Left ventricle myocardium inferior (tissue), 1 donor: ENCODE measurements around the gene SBF2. TPM values are rescaled to one million over a fixed set of nuclear protein-coding genes. Genes with fewer than 3 reads are reported as not detected.
"Not testable (repeated sequence)": the region's sequence is repeated elsewhere in the genome, so short reads cannot be mapped to it uniquely, and the experiment has no call there.

Experiments
- DNase-seq: peaks from one replicate; pipeline ENCODE4 v3.0.0-alpha.2; 2020
- H3K27ac ChIP-seq: fragments of 200-600 bp; replicated peaks from 2 replicates; pipeline ENCODE4 v1.8.0; 2021
- H3K27me3 ChIP-seq: fragments of 200-600 bp; 2 replicates; pipeline ENCODE4 v1.8.0; 2021; ENCODE audit warnings: low read depth
- H3K36me3 ChIP-seq: fragments of 200-600 bp; 2 replicates; pipeline ENCODE4 v1.8.0; 2021
- H3K4me1 ChIP-seq: fragments of 200-600 bp; 2 replicates; pipeline ENCODE4 v1.8.0; 2021
- H3K4me3 ChIP-seq: fragments of 200-600 bp; 2 replicates; pipeline ENCODE4 v1.8.0; 2021; ENCODE audit warnings: mild to moderate bottlenecking, moderate library complexity
- H3K9me3 ChIP-seq: fragments of 200-600 bp; replicated peaks from 2 replicates; pipeline ENCODE4 v1.8.0; 2021
- intact Hi-C: fragments of 100-400 bp; cut with micrococcal nuclease; formaldehyde crosslinking; loops from one replicate; pipeline ENCODE4 v1.11.0; 2022
- total RNA-seq: library from RNA; stranded (reverse); fragmentation: NEBNext Ultra II Directional; extraction: Animal tissue kit (Norgen Biotek cat#: 25700); gene quantifications from one replicate; pipeline ENCODE4 v1.2.1, GENCODE V29; 2021
- TF ChIP-seq, protein P1 (sequence below): fragments of 200-600 bp; IDR thresholded peaks from 2 replicates; pipeline ENCODE4 v1.8.0; 2021; ENCODE audit warnings: antibody characterized with exemption, mild to moderate bottlenecking, borderline replicate concordance
- donor health status: DM: no; HTN: yes; CAD: no; lungs with severe emphysema.

SBF2 gene
- total RNA-seq, 1 donor from 2014 or later: 17.8 TPM

DNA sequence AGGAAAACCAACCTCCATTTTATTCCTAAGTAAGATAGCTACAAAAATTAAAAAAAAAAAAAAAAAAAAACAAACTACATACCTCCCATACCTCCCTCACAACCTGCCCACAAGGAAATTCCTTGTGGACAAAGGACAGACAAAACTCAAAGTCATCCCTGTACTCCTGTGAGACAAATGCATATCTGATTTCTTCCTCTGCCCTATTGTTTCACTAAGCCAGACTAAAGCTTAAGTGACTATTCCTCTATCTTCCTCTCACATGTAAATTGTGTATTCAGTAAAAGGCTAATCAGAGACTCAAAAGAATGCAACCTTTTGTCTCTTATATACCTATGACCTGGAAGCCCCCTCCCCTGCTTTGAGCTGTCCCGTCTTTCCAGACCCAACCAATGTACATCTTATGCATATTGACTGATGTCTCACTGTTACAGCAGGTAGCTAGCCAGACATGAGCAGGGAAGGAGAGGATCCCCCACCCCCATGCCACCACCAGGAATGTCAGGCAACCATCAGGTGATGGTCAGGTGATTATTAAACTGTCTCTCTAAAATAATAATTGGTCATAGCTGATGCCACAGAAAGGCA, 289.4 kb downstream of the SBF2 start:
- H3K36me3 ChIP-seq: peaks cover 4% of the 10 kb centered on the region
- H3K27me3 ChIP-seq: no peaks in the 10 kb centered on the region
- peaks cover 13% of the 10 kb centered on the region for H3K9me3 ChIP-seq
- no peak overlapping the region for H3K27ac ChIP-seq
- intact Hi-C loops: no loop called here
- no peak overlapping the region for H3K4me3 ChIP-seq
- no peaks in the 10 kb centered on the region for H3K4me1 ChIP-seq
- TF ChIP-seq, protein P1, sequence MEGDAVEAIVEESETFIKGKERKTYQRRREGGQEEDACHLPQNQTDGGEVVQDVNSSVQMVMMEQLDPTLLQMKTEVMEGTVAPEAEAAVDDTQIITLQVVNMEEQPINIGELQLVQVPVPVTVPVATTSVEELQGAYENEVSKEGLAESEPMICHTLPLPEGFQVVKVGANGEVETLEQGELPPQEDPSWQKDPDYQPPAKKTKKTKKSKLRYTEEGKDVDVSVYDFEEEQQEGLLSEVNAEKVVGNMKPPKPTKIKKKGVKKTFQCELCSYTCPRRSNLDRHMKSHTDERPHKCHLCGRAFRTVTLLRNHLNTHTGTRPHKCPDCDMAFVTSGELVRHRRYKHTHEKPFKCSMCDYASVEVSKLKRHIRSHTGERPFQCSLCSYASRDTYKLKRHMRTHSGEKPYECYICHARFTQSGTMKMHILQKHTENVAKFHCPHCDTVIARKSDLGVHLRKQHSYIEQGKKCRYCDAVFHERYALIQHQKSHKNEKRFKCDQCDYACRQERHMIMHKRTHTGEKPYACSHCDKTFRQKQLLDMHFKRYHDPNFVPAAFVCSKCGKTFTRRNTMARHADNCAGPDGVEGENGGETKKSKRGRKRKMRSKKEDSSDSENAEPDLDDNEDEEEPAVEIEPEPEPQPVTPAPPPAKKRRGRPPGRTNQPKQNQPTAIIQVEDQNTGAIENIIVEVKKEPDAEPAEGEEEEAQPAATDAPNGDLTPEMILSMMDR: no peak
- DNase-seq: no peak

DNA sequence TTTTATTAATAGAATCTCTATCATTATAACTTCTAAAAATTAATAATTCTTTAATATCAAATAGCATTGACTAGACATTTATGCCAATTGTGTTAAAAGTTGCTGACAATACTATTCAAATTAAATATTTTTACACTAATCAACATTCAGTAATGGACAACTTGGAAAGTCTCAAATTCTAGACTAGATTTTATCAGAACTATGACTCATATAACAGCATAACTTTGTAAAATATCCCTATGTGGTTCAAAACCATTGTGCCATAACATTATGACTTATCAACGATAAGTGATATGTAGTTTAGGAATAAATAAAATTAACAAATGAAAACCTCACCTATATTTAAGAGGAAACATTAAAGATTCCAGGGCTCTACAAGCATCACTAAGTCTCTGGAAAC, 291.8 kb downstream of the SBF2 start:
- no peak for DNase-seq
- H3K27me3 ChIP-seq: no peaks in the 10 kb centered on the region
- peaks cover 6% of the 10 kb centered on the region for H3K9me3 ChIP-seq
- H3K27ac ChIP-seq: no peak overlapping the region
- TF ChIP-seq, protein P1: no peak
- no peak overlapping the region for H3K4me3 ChIP-seq
- intact Hi-C loops: no loop called here
- no peaks in the 10 kb centered on the region for H3K4me1 ChIP-seq
- H3K36me3 ChIP-seq: peaks cover 22% of the 10 kb centered on the region

DNA sequence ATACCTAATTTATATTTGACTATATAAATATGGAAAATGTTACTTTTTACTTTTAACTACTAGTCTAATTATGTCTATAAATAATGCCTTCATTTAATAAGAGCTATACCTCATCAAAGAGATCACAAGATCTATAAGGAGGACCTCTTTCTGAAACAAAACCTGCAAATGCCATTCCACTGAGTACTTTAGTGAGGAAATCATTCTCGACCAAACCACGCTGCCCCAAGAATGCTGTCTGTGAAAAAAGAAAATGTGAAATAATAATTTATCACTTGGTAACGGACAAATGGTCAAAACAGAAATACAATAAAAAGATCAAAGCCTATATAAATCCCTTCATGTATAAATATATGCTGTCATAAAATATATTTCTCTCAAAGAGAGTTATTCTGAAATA, 301.7 kb downstream of the SBF2 start:
- intact Hi-C loops: no loop called here
- H3K36me3 ChIP-seq: peaks cover 32% of the 10 kb centered on the region
- H3K27ac ChIP-seq: no peak overlapping the region
- DNase-seq: no peak
- H3K27me3 ChIP-seq: no peaks in the 10 kb centered on the region
- no peak overlapping the region for H3K4me3 ChIP-seq
- TF ChIP-seq, protein P1: no peak
- no peaks in the 10 kb centered on the region for H3K4me1 ChIP-seq
- H3K9me3 ChIP-seq: peaks cover 9% of the 10 kb centered on the region

DNA sequence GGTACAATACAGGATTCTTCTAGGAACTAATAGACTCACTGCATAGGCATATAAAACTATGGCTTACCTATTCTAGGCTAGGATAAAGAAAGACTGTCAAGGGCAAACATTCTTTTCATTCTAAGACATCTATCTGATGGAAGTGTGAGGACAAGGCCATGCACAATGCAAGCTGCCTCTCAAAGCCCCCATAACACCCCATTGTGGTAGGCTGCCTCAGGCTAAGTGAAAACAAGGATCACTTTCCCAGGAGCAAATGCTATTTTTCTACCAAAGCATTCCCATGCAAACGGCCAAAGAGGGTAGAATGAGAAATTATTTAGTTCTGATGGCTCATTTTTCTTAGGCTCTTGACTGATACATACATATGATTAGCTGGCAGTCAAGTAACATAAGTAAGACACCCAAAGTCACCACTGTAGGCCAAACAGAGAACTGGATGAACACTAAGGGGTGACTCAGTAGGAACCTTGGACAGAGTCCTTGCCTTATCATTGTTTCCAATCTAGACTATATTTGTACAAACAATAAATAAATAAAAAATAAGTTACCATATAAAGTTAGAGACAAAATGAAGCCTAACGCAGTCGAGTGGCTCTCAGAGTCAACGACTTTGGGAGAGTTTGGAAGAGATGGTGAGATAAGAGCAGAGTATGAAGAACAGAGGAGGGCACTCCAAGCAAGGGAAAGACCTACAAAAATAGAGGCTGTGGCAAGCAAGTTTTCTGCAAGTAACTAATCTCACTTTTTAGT, 303.6 kb downstream of the SBF2 start:
- intact Hi-C loops: no loop called here
- Histone ChIP-seq H3K27ac (no peak overlapping the region), H3K9me3 (peaks cover 10% of the 10 kb centered on the region), H3K27me3 (no peaks in the 10 kb centered on the region), H3K4me1 (no peaks in the 10 kb centered on the region), H3K36me3 (peaks cover 32% of the 10 kb centered on the region), H3K4me3 (no peak overlapping the region)
- TF ChIP-seq, protein P1: peak; percentile 37
- DNase-seq: no peak

DNA sequence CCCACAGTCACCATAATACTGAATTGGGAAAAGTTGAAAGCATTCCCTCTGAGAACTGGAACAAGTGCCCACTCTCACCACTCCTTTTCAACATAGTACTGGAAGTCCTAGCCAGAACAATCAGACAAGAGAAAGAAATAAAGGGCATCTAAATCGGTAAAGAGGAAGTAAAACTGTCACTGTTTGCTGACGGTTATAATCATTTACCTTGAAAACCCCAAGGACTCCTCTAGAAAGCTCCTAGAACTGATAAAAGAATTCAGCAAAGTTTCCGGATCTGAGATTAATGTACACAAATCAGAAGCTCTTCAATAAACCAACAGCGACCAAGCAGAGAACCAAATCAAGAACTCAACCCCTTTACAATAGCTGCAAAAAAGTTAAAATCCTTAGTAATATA, 306.7 kb downstream of the SBF2 start:
- H3K4me1 ChIP-seq, DNase-seq, H3K27ac ChIP-seq, H3K27me3 ChIP-seq, intact Hi-C loops, H3K4me3 ChIP-seq, H3K9me3 ChIP-seq: not testable (repeated sequence)
- H3K36me3 ChIP-seq: peaks cover 40% of the 10 kb centered on the region

DNA sequence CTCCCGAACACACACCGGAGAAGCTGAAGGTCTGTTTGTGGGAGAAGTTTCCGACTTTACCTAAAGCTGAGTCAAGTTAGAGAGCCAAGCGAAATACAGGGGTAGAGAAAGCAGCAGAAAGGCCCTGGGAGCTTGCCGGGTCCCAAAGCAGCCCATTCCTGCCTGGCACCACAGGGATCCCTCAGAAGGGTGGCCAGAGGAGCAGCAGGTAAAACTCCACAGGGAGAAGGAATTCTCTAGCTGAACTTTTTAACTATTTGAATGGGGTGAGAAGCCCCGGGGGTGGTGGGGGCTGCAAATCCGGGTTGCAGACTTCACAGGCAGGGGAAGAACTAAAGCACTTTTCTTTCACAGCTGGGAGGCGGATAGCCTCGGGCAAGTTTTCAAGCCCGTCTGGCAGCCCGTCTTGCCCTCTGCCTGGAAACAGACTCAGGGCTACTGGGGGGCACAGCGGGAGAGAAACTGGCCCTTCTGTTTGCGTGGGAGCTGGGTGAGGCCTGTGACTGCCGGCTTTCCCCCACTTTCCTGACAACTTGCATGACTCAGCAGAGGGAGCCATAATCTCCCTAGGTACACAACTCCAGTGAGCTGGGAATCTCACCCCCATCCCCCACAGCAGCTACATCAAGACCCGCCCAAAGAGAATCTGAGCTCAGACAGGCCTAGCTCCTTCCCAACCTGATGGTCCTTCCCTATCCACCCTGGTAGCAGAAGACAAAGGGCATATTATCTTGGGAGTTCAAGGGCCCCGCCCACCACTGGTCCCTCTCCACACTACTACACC, 311.0 kb downstream of the SBF2 start:
- H3K27me3 ChIP-seq: no peaks in the 10 kb centered on the region
- peaks cover 8% of the 10 kb centered on the region for H3K9me3 ChIP-seq
- no peak overlapping the region for H3K27ac ChIP-seq
- H3K4me1 ChIP-seq: peaks cover 3% of the 10 kb centered on the region
- H3K4me3 ChIP-seq: no peak overlapping the region
- DNase-seq: no peak
- intact Hi-C loops: no loop called here
- TF ChIP-seq, protein P1: no peak
- H3K36me3 ChIP-seq: peaks cover 22% of the 10 kb centered on the region
